22Rv1 (cell line): ENCODE measurements around the gene ABHD10.

Experiments
- CTCF ChIP-seq: fragments of 450-650 bp; IDR thresholded peaks from 2 replicates; pipeline ENCODE4 v1.5.1; 2017; ENCODE audit warnings: mild to moderate bottlenecking
- ZFX ChIP-seq: fragments of 450-650 bp; IDR thresholded peaks from 2 replicates; pipeline ENCODE4 v1.6.1; 2017; ENCODE audit warnings: antibody characterized with exemption, borderline replicate concordance

GRCh38 chr3:112035241-112035640 is 56.4 kb downstream of the ABHD10 start:
- TF ChIP-seq CTCF (no peak), ZFX (no peak)
